ENCODE data around the gene ADAMTSL1. TPM values are rescaled to one million over a fixed set of nuclear protein-coding genes. Genes with fewer than 3 reads are reported as not detected.

ADAMTSL1 gene
- total RNA-seq, 1 experiment from 2014 or later, result 0.95 TPM

DNA sequence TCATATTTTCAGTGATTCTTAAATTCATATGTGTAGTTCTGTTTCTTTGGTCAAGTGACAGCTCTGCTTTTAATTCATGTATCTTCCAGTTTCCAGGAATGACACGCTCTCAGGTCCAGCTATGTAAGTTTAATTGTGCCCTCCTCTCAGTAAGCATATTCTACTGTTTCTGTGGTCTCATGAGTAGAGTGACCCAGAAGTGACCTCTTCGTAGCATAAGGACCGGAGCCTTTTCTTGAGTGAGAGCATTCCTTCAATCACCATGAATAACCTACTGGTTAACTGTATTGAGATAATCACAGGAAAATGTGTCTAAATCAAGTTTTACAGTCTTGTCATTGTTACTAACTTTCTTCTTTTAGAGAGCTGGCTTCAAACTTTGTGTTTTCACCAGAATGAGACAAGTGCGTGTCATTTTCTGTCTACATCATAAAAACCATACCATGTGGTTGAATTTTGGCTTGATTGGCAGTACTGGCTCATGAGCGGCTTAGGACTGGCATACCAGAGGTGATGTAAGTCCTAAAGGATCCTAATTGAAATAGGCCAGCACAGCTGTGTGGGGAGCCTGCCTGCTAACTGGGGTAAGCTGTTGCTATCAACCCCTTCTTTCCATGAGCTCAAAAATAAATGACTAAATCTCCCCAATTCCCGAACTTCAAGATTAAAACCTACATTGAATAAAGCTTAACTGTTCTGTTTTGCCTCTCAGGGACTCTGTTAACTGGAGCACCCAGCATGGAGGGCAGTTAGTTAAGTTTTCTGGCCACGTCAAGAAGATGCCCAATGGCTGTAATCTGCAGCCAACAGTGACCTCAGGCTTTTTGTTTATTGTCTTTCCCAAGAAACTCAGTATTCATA, 4.8 kb downstream of the ADAMTSL1 start:
- Histone ChIP-seq H3K4me1 (replicated peaks) (peaks cover 19% of the 10 kb centered on the region), H3K4me3 (no peak overlapping the region)

GRCh38 chr9:18479405-18479804, 5.5 kb downstream of the ADAMTSL1 start:
- H3K27ac ChIP-seq, result no peak overlapping the region
- H3K4me1 ChIP-seq (replicated peaks), result peaks cover 18% of the 10 kb centered on the region
- no peak overlapping the region for H3K4me3 ChIP-seq
- no peaks in the 10 kb centered on the region for H3K27me3 ChIP-seq (replicated peaks)
- no peaks in the 10 kb centered on the region for H3K36me3 ChIP-seq
- no peak for DNase-seq (ENCODE audit: low read depth in 1 of 2, low spot score in 2 of 2)
- no peaks in the 10 kb centered on the region for H3K9me3 ChIP-seq (replicated peaks)

More for the DNA sequence above, 4.8 kb downstream of the ADAMTSL1 start:
- DNase-seq (ENCODE audit: low read depth in 1 of 2, low spot score in 2 of 2), result no peak
- Histone ChIP-seq H3K9me3 (replicated peaks) (no peaks in the 10 kb centered on the region), H3K36me3 (no peaks in the 10 kb centered on the region), H3K27ac (no peak overlapping the region), H3K27me3 (replicated peaks) (no peaks in the 10 kb centered on the region)

DNA sequence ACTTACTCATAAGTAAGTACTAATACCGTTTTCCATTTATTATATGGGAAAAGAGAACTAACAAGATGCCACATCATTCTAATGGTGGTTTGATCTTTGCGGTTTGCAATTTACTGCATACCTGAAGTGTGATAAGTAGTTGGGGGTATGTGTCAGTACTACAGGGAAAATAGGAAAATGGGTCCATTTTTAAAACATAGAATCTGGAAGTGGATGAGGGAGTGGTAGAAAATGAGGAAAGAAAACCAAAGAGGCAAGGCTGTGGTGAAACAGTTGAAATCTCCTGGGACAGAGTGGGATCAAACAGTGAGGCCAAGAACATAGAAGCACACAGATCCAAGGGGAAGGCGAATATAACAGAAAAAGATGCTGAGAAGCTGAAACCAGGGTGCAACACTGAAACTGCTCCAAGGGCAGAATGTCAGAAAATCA, 6.7 kb downstream of the ADAMTSL1 start:
- DNase-seq (ENCODE audit: low read depth in 1 of 2, low spot score in 2 of 2), result no peak
- Histone ChIP-seq H3K27ac (no peak overlapping the region), H3K27me3 (replicated peaks) (no peaks in the 10 kb centered on the region), H3K4me3 (no peak overlapping the region), H3K9me3 (replicated peaks) (no peaks in the 10 kb centered on the region), H3K36me3 (no peaks in the 10 kb centered on the region), H3K4me1 (replicated peaks) (peaks cover 12% of the 10 kb centered on the region)

- no peak overlapping the region for H3K4me3 ChIP-seq
- H3K27ac ChIP-seq, result no peak overlapping the region
- no peak for DNase-seq (ENCODE audit: low read depth in 1 of 2, low spot score in 2 of 2)
- H3K36me3 ChIP-seq, result no peaks in the 10 kb centered on the region
- no peaks in the 10 kb centered on the region for H3K27me3 ChIP-seq (replicated peaks)
- peaks cover 12% of the 10 kb centered on the region for H3K4me1 ChIP-seq (replicated peaks)
- no peaks in the 10 kb centered on the region for H3K9me3 ChIP-seq (replicated peaks)
These were observed 8.4 kb downstream of the ADAMTSL1 start for GRCh38 chr9:18482371-18482770.

- no peak for DNase-seq (ENCODE audit: low read depth in 1 of 2, low spot score in 2 of 2)
- Histone ChIP-seq H3K4me1 (replicated peaks) (peaks cover 13% of the 10 kb centered on the region), H3K4me3 (no peak overlapping the region), H3K27me3 (replicated peaks) (no peaks in the 10 kb centered on the region), H3K27ac (no peak overlapping the region), H3K9me3 (replicated peaks) (no peaks in the 10 kb centered on the region), H3K36me3 (no peaks in the 10 kb centered on the region)
These were observed 11.8 kb downstream of the ADAMTSL1 start for GRCh38 chr9:18485714-18486113.

DNA sequence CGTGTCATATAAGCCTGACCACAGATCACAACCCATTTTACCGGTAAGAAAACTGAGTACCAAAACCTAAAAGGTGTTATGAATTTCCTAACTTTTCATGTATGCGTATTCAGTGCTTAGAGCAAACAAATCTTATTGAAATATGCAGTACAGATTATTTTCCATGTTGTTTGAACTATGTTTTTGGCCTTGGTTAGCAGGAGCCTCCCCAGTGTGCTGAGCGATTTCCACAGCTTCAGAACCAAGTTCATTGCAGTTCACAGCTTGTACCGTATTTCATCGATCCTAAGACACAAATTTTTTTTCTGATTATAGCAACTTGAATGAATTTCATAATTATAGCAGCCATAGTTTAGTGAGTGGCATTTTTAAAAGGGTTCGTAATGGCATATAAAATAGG, 13.7 kb downstream of the ADAMTSL1 start:
- no peak for DNase-seq (ENCODE audit: low read depth in 1 of 2, low spot score in 2 of 2)
- Histone ChIP-seq H3K4me3 (no peak overlapping the region), H3K36me3 (no peaks in the 10 kb centered on the region), H3K4me1 (replicated peaks) (peaks cover 30% of the 10 kb centered on the region), H3K27ac (no peak overlapping the region), H3K27me3 (replicated peaks) (no peaks in the 10 kb centered on the region), H3K9me3 (replicated peaks) (no peaks in the 10 kb centered on the region)

- Histone ChIP-seq H3K27ac (no peak overlapping the region), H3K4me1 (replicated peaks) (peaks cover 42% of the 10 kb centered on the region), H3K9me3 (replicated peaks) (no peaks in the 10 kb centered on the region), H3K27me3 (replicated peaks) (no peaks in the 10 kb centered on the region), H3K36me3 (no peaks in the 10 kb centered on the region), H3K4me3 (no peak overlapping the region)
- DNase-seq (ENCODE audit: low read depth in 1 of 2, low spot score in 2 of 2), result no peak
These were observed 14.9 kb downstream of the ADAMTSL1 start for GRCh38 chr9:18488886-18489285.

DNA sequence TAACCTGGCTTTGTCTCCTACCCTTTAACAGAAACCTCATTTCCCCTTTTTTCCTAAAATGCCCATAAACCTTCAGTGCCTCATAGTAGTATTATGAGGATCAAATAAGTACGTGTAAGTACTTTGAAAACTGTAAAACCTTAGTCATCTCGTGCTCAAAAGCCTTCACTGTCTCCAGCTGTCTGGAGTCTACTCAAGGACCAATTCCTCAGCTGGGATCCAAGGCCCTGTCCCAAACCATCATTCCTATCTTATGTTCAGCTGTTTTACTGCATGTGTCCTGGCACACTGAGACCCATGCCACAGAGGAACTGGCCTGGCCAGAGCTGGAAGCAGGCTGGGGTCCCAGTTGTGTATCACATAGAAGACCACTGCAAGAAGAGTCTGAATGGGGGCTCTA, 15.9 kb downstream of the ADAMTSL1 start:
- Histone ChIP-seq H3K36me3 (no peaks in the 10 kb centered on the region), H3K27ac (peak overlapping the region; percentile 96), H3K4me3 (no peak overlapping the region), H3K4me1 (replicated peaks) (peaks cover 42% of the 10 kb centered on the region), H3K9me3 (replicated peaks) (no peaks in the 10 kb centered on the region), H3K27me3 (replicated peaks) (no peaks in the 10 kb centered on the region)
- no peak for DNase-seq (ENCODE audit: low read depth in 1 of 2, low spot score in 2 of 2)

- Histone ChIP-seq H3K27me3 (replicated peaks) (no peaks in the 10 kb centered on the region), H3K27ac (peak overlapping the region; percentile 96), H3K36me3 (no peaks in the 10 kb centered on the region), H3K9me3 (replicated peaks) (no peaks in the 10 kb centered on the region), H3K4me3 (no peak overlapping the region), H3K4me1 (replicated peaks) (peaks cover 42% of the 10 kb centered on the region)
- DNase-seq (ENCODE audit: low read depth in 1 of 2, low spot score in 2 of 2), result peak; percentile 76 to 82
These were observed 16.9 kb downstream of the ADAMTSL1 start for GRCh38 chr9:18490641-18491370.

DNA sequence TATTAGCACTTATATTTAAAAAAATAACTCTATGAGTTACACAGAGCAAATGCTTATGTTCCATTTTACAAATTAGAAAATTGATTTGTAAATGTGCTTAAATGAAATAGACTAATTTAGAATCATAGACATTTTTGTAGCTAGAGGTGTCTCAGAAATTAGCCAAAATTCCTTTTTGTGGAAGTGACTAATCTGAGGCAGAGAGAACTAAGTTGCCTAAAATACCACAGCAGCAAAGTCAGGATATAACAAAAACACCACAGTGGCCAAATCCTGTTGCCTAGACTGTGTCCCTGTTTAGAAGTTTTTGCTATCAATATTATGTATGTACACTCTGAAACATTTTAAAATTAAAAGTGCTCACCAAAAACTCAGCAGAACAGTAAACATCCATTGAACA, 18.7 kb downstream of the ADAMTSL1 start:
- H3K4me3 ChIP-seq, result no peak overlapping the region
- H3K27me3 ChIP-seq (replicated peaks), result no peaks in the 10 kb centered on the region
- peaks cover 42% of the 10 kb centered on the region for H3K4me1 ChIP-seq (replicated peaks)
- H3K36me3 ChIP-seq, result no peaks in the 10 kb centered on the region
- peak overlapping the region; percentile 96; the same call in 1 of the 2 replicates for H3K27ac ChIP-seq
- no peak for DNase-seq (ENCODE audit: low read depth in 1 of 2, low spot score in 2 of 2)
- H3K9me3 ChIP-seq (replicated peaks), result no peaks in the 10 kb centered on the region

GRCh38 chr9:18493451-18493993, 19.6 kb downstream of the ADAMTSL1 start:
- H3K27ac ChIP-seq, result no peak overlapping the region
- no peak overlapping the region for H3K4me3 ChIP-seq
- H3K4me1 ChIP-seq (replicated peaks), result peaks cover 42% of the 10 kb centered on the region
- H3K36me3 ChIP-seq, result no peaks in the 10 kb centered on the region
- H3K27me3 ChIP-seq (replicated peaks), result no peaks in the 10 kb centered on the region
- DNase-seq (ENCODE audit: low read depth in 1 of 2, low spot score in 2 of 2), result no peak
- no peaks in the 10 kb centered on the region for H3K9me3 ChIP-seq (replicated peaks)

DNA sequence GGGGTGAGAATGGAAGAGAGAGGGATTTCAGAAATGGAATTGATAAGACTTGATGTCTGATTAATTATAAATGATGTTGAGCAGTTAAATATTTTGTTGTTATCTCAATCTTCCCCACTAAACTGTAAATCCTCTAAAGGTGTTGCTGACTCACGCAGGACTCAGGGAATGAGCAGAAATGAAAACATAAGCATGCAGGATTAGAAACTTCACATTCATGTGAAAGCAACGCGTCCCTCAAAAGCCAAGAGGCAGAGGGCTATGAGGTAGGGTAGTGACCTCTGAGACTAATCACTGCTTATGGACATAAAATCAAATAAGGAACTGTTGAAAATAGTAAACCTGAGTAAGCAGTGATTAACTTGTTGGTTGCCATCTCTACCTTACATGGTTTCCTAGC, 21.1 kb downstream of the ADAMTSL1 start:
- Histone ChIP-seq H3K4me1 (replicated peaks) (peaks cover 35% of the 10 kb centered on the region), H3K36me3 (no peaks in the 10 kb centered on the region), H3K4me3 (no peak overlapping the region), H3K27me3 (replicated peaks) (no peaks in the 10 kb centered on the region), H3K27ac (no peak overlapping the region), H3K9me3 (replicated peaks) (no peaks in the 10 kb centered on the region)
- DNase-seq (ENCODE audit: low read depth in 1 of 2, low spot score in 2 of 2), result no peak

GRCh38 chr9:18496256-18497000, 22.5 kb downstream of the ADAMTSL1 start:
- H3K36me3 ChIP-seq, result no peaks in the 10 kb centered on the region
- no peak overlapping the region for H3K27ac ChIP-seq
- no peak for DNase-seq (ENCODE audit: low read depth in 1 of 2, low spot score in 2 of 2)
- no peaks in the 10 kb centered on the region for H3K27me3 ChIP-seq (replicated peaks)
- H3K4me3 ChIP-seq, result no peak overlapping the region
- no peaks in the 10 kb centered on the region for H3K9me3 ChIP-seq (replicated peaks)
- peaks cover 24% of the 10 kb centered on the region for H3K4me1 ChIP-seq (replicated peaks)

Measured in SJSA1 (cell line).